Endothelial cell of umbilical vein (primary cell): Measurements from ENCODE around the gene H19. TPM values are rescaled to one million over a fixed set of nuclear protein-coding genes. Genes with fewer than 3 reads are reported as not detected.

Source experiments
- BruUV-seq: library from RNA; stranded (reverse); fragments of 400-500 nt; replicated peaks from 2 replicates; lab custom pipeline; 2021; lab: Mats Ljungman, UMichigan
- CTCF ChIA-PET: fragments of 300-600, 350-600 bp; sonication (Branson Sonifier 250); formaldehyde crosslinking; loops from one replicate; lab custom pipeline; 2021; ENCODE audit warnings: antibody characterized with exemption, inconsistent platforms; lab: Charles Lee
- POLR2A ChIA-PET: fragments of 300-600, 350-600 bp; sonication (Branson Sonifier 250); formaldehyde crosslinking; loops from one replicate; lab custom pipeline; 2021; ENCODE audit warnings: antibody characterized with exemption, inconsistent platforms; lab: Charles Lee
- DNase-seq: peaks from one replicate; pipeline ENCODE4 v3.0.0-alpha.2; 2011; ENCODE audit warnings: low read depth, low spot score
- FAIRE-seq: peaks from 2 replicates; lab custom pipeline; 2011; peaks lifted over from hg19 to GRCh38; lab: Jason Lieb, UNC
- H2AFZ ChIP-seq: 2 replicates; pipeline ENCODE4 v1.6.0; 2012; ENCODE audit warnings: low read depth, low read length, control low read depth, inconsistent platforms
- H3K27ac ChIP-seq: 2 replicates; pipeline ENCODE4 v1.5.1; 2011; ENCODE audit warnings: low read depth, mild to moderate bottlenecking, control low read depth, low read length, moderate library complexity; ENCODE audit not compliant: insufficient read depth
- H3K27me3 ChIP-seq, 2 experiments: 2 replicates each; pipeline versions ENCODE4 v1.6.0 to v1.6.1; 2011; ENCODE audit warnings: low read length in 2 of 2, mixed read lengths in 1 of 2; ENCODE audit not compliant: control insufficient read depth in 2 of 2, insufficient read depth in 2 of 2
- H3K36me3 ChIP-seq, 2 experiments: 2 replicates in 1 of 2; 3 replicates in 1 of 2; pipeline ENCODE4 v1.5.1; 2011; ENCODE audit warnings: low read length in 2 of 2, mild to moderate bottlenecking in 1 of 2, moderate library complexity in 1 of 2; ENCODE audit not compliant: control insufficient read depth in 2 of 2, insufficient read depth in 2 of 2; ENCODE audit errors: extremely low read depth in 1 of 2
- H3K4me1 ChIP-seq: 3 replicates; pipeline ENCODE4 v1.5.1; 2011; ENCODE audit warnings: mild to moderate bottlenecking, low read length; ENCODE audit not compliant: control insufficient read depth, insufficient read depth; ENCODE audit errors: extremely low read depth
- H3K4me2 ChIP-seq: 2 replicates; pipeline ENCODE4 v1.6.1; 2011; ENCODE audit warnings: low read length, control low read depth, mixed read lengths; ENCODE audit not compliant: insufficient read depth
- H3K4me3 ChIP-seq, 3 experiments: fragments of 200-600 bp in 1 of 3; sonication (generic), shearing (Covaris generic) in 1 of 3; replicated peaks in 1 of 3; 2 replicates each; pipeline ENCODE4 v1.5.1; 2011 to 2016; ENCODE audit warnings: control low read depth in 3 of 3, low read length in 3 of 3, mild to moderate bottlenecking in 2 of 3, inconsistent platforms in 1 of 3, low read depth in 1 of 3, moderate library complexity in 1 of 3; ENCODE audit not compliant: insufficient read depth in 1 of 3
- H3K79me2 ChIP-seq: 2 replicates; pipeline ENCODE4 v1.6.0; 2012; ENCODE audit warnings: low read length, inconsistent platforms; ENCODE audit not compliant: control insufficient read depth, insufficient read depth
- H3K9ac ChIP-seq: replicated peaks from 2 replicates; pipeline ENCODE3; 2011; ENCODE audit warnings: low read length, control low read depth; ENCODE audit not compliant: insufficient read depth; ENCODE audit errors: extremely low read depth
- H3K9me1 ChIP-seq: replicated peaks from 3 replicates; pipeline ENCODE4 v1.6.0; 2011; ENCODE audit warnings: mild to moderate bottlenecking, low read length; ENCODE audit not compliant: control insufficient read depth, insufficient read depth; ENCODE audit errors: extremely low read depth
- H3K9me3 ChIP-seq: replicated peaks from 2 replicates; pipeline ENCODE4 v1.5.1; 2012; ENCODE audit warnings: low read length, inconsistent platforms; ENCODE audit not compliant: control insufficient read depth, insufficient read depth
- H4K20me1 ChIP-seq: replicated peaks from 2 replicates; pipeline ENCODE3; 2011; ENCODE audit warnings: mild to moderate bottlenecking, low read length; ENCODE audit not compliant: control insufficient read depth, insufficient read depth; ENCODE audit errors: extremely low read depth
- EZH2 ChIP-seq: IDR thresholded peaks from 2 replicates; pipeline ENCODE4 v1.6.1; 2012; ENCODE audit warnings: borderline replicate concordance, low read depth, mild to moderate bottlenecking, moderate library complexity, low read length, inconsistent platforms; ENCODE audit not compliant: severe bottlenecking
- FOS ChIP-seq: IDR thresholded peaks from 2 replicates; pipeline ENCODE4 v1.6.1; 2011; ENCODE audit warnings: mild to moderate bottlenecking, low read length, moderate library complexity, borderline replicate concordance; ENCODE audit not compliant: insufficient read depth
- GATA2 ChIP-seq: IDR thresholded peaks from 2 replicates; pipeline ENCODE4 v1.7.0; 2011; ENCODE audit warnings: low read depth, mild to moderate bottlenecking, moderate library complexity, mixed read lengths, low read length; ENCODE audit not compliant: insufficient read length, insufficient read depth
- JUN ChIP-seq: IDR thresholded peaks from 2 replicates; pipeline ENCODE4 v1.6.1; 2011; ENCODE audit warnings: borderline replicate concordance, low read depth; ENCODE audit not compliant: insufficient read length, insufficient read depth
- MYC ChIP-seq: IDR thresholded peaks from one replicate; pipeline ENCODE4 v1.6.1; 2011; ENCODE audit warnings: mild to moderate bottlenecking, low read depth, low read length
- POLR2A ChIP-seq: IDR thresholded peaks from 2 replicates; pipeline ENCODE4 v1.6.1; 2012; ENCODE audit warnings: low read depth, mild to moderate bottlenecking, control low read depth, low read length
- POLR2AphosphoS5 ChIP-seq: IDR thresholded peaks from 2 replicates; pipeline ENCODE4 v1.6.1; 2012; ENCODE audit warnings: low read depth, mild to moderate bottlenecking, control low read depth, low read length, moderate library complexity; ENCODE audit not compliant: insufficient read depth
- dilution Hi-C: fragments of 300-500 bp; cut with MboI; formaldehyde crosslinking; loops from one replicate; pipeline ENCODE4 v1.15.0; 2019; ENCODE audit warnings: low sequenced_read_pairs; ENCODE audit not compliant: extremely low pct_ligation_motif_present
- intact Hi-C: fragments of 100-400 bp; cut with micrococcal nuclease; formaldehyde crosslinking; loops from one replicate; pipeline ENCODE4 v1.10.0; 2022
- polyA plus RNA-seq, 4 experiments: library from polyadenylated mRNA; depleted of rRNA in 3 of 4; stranded (reverse) in 3 of 4; unstranded in 1 of 4; fragments of >200 nt; gene quantifications; 2 replicates each; pipeline versions ENCODE4 v1.2.1 to v1.2.3, GENCODE V29; 2011 to 2012; ENCODE audit warnings: missing spikeins in 1 of 4
- total RNA-seq: library from RNA; stranded (reverse); gene quantifications from 2 replicates; pipeline ENCODE4 v1.2.3, GENCODE V29; 2021
- TF ChIP-seq, protein P1 (sequence below): IDR thresholded peaks from 2 replicates; pipeline ENCODE4 v1.6.1; 2011; ENCODE audit not compliant: insufficient read depth, insufficient read length
- TF ChIP-seq, protein P2 (sequence below), 2 donors: IDR thresholded peaks; 1 replicate in 1 of 2; 2 replicates in 1 of 2; pipeline ENCODE4 v1.5.1; 2011; ENCODE audit warnings: low read length in 2 of 2, mild to moderate bottlenecking in 2 of 2, moderate library complexity in 2 of 2, control low read depth in 1 of 2, inconsistent platforms in 1 of 2, low read depth in 1 of 2; ENCODE audit not compliant: insufficient read depth in 1 of 2; ENCODE audit errors: extremely low read depth in 1 of 2

H19 gene
- total and polyA plus RNA-seq, 2 donors (not counting 3 experiments of a cell fraction or from before 2014, with no cell fraction given): 0.21 to 3.2 TPM

DNA sequence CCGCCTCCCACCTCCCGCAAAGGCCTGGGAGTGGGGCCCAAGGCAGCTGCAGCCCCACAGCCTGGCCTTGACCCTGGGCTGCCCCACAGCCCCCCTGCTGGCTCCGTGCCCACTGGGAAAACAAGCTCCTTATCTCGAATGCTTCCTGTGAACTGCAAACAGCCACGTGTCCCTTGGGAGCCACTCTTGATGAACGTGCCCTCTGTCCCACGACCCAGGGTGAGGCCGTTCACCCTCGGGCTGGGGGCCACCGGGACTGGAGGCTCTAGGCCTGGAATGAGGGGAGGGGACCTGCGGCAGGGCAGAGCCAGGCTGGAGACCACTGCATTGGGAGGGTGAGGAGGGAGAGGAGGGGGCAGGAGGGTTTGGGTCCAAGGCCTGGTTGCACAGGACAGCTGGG is 9.5 kb downstream of the H19 start:
- Histone ChIP-seq H3K27ac (no peak overlapping the region), H3K9me1 (no peaks in the 10 kb centered on the region), H3K4me1 (no peaks in the 10 kb centered on the region), H3K9me3 (no peaks in the 10 kb centered on the region), H3K9ac (no peak overlapping the region), H4K20me1 (no peaks in the 10 kb centered on the region), H3K4me3 (no peak overlapping the region), H3K27me3 (no peaks in the 10 kb centered on the region), H3K79me2 (no peaks in the 10 kb centered on the region), H2AFZ (no peak overlapping the region), H3K4me2 (no peak overlapping the region), H3K36me3 (no peaks in the 10 kb centered on the region)
- intact Hi-C loops (no loop called here), dilution Hi-C loops (no loop called here)
- ChIA-PET CTCF (no interaction called here), POLR2A (no interaction called here)
- DNase-seq (no peak), FAIRE-seq (no peak)
- BruUV-seq: no TSS peak
- TF ChIP-seq POLR2AphosphoS5 (no peak), POLR2A (no peak), JUN (no peak), FOS (no peak), GATA2 (no peak), MYC (no peak), EZH2 (no peak)
- TF ChIP-seq, protein P1, sequence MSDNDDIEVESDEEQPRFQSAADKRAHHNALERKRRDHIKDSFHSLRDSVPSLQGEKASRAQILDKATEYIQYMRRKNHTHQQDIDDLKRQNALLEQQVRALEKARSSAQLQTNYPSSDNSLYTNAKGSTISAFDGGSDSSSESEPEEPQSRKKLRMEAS: no peak
- TF ChIP-seq, protein P2, sequence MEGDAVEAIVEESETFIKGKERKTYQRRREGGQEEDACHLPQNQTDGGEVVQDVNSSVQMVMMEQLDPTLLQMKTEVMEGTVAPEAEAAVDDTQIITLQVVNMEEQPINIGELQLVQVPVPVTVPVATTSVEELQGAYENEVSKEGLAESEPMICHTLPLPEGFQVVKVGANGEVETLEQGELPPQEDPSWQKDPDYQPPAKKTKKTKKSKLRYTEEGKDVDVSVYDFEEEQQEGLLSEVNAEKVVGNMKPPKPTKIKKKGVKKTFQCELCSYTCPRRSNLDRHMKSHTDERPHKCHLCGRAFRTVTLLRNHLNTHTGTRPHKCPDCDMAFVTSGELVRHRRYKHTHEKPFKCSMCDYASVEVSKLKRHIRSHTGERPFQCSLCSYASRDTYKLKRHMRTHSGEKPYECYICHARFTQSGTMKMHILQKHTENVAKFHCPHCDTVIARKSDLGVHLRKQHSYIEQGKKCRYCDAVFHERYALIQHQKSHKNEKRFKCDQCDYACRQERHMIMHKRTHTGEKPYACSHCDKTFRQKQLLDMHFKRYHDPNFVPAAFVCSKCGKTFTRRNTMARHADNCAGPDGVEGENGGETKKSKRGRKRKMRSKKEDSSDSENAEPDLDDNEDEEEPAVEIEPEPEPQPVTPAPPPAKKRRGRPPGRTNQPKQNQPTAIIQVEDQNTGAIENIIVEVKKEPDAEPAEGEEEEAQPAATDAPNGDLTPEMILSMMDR (IDR thresholded peaks at IDR 0.05; ENCODE audit: extremely low read depth in 1 of 2, insufficient read depth in 1 of 2, low read depth in 1 of 2, low read length in 2 of 2): no peak
